ENCODE measurements around the gene FAM13A. TPM values are rescaled to one million over a fixed set of nuclear protein-coding genes. Genes with fewer than 3 reads are reported as not detected.

The FAM13A gene
- total RNA-seq, 1 experiment from 2014 or later, result 26.7 TPM

- no peak for DNase-seq
- Histone ChIP-seq H3K79me2 (ENCODE audit: low read depth) (no peaks in the 10 kb centered on the region), H3K36me3 (ENCODE audit: low read depth) (no peaks in the 10 kb centered on the region), H3K4me2 (no peak overlapping the region), H3K4me3 (no peak overlapping the region), H4K20me1 (ENCODE audit: insufficient read depth) (no peaks in the 10 kb centered on the region), H2AFZ (no peak overlapping the region), H3F3A (ENCODE audit: insufficient read depth, low read depth) (peaks cover 17% of the 10 kb centered on the region), H3K9me2 (ENCODE audit: insufficient read depth) (no peaks in the 10 kb centered on the region), H3K4me1 (replicated peaks; ENCODE audit: insufficient read depth) (peaks cover 30% of the 10 kb centered on the region), H3K27ac (no peak overlapping the region), H3K27me3 (ENCODE audit: insufficient read depth, low read depth) (no peaks in the 10 kb centered on the region), H3K9me3 (ENCODE audit: insufficient read depth, low read depth) (no peaks in the 10 kb centered on the region)
- intact Hi-C loops (cut with micrococcal nuclease; ENCODE audit: unreplicated experiment), result no loop called here
- POLR2A ChIA-PET (ENCODE audit: unreplicated experiment), result interaction anchor here (0.7 kb wide), 1 partner anchor 552 kb away, joined by 4 read pairs; no protein-coding TSS in a partner anchor
- TF ChIP-seq, protein P1, sequence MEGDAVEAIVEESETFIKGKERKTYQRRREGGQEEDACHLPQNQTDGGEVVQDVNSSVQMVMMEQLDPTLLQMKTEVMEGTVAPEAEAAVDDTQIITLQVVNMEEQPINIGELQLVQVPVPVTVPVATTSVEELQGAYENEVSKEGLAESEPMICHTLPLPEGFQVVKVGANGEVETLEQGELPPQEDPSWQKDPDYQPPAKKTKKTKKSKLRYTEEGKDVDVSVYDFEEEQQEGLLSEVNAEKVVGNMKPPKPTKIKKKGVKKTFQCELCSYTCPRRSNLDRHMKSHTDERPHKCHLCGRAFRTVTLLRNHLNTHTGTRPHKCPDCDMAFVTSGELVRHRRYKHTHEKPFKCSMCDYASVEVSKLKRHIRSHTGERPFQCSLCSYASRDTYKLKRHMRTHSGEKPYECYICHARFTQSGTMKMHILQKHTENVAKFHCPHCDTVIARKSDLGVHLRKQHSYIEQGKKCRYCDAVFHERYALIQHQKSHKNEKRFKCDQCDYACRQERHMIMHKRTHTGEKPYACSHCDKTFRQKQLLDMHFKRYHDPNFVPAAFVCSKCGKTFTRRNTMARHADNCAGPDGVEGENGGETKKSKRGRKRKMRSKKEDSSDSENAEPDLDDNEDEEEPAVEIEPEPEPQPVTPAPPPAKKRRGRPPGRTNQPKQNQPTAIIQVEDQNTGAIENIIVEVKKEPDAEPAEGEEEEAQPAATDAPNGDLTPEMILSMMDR (conservative IDR thresholded peaks at IDR 0.05), result no peak
- TF ChIP-seq EZH2 (IDR thresholded peaks at IDR 0.05; ENCODE audit: low read depth), result no peak
- CTCF ChIA-PET, result no interaction called here
- no TSS peak for BruUV-seq (replicated peaks)
These were observed 260.4 kb downstream of the FAM13A start for GRCh38 chr4:88796545-88796944.

- Histone ChIP-seq H3K9me2 (ENCODE audit: insufficient read depth) (no peaks in the 10 kb centered on the region), H4K20me1 (ENCODE audit: insufficient read depth) (no peaks in the 10 kb centered on the region), H3K27ac (no peak overlapping the region), H3K79me2 (ENCODE audit: low read depth) (no peaks in the 10 kb centered on the region), H3K4me1 (replicated peaks; ENCODE audit: insufficient read depth) (peaks cover 30% of the 10 kb centered on the region), H3K27me3 (ENCODE audit: insufficient read depth, low read depth) (no peaks in the 10 kb centered on the region), H3K9me3 (ENCODE audit: insufficient read depth, low read depth) (no peaks in the 10 kb centered on the region), H3K36me3 (ENCODE audit: low read depth) (no peaks in the 10 kb centered on the region), H3F3A (ENCODE audit: insufficient read depth, low read depth) (peaks cover 18% of the 10 kb centered on the region), H3K4me2 (no peak overlapping the region), H2AFZ (no peak overlapping the region), H3K4me3 (no peak overlapping the region)
- ChIA-PET POLR2A (ENCODE audit: unreplicated experiment) (no interaction called here), CTCF (no interaction called here)
- no peak for DNase-seq
- intact Hi-C loops (cut with micrococcal nuclease; ENCODE audit: unreplicated experiment), result no loop called here
- no peak for TF ChIP-seq EZH2 (IDR thresholded peaks at IDR 0.05; ENCODE audit: low read depth)
- TF ChIP-seq, protein P1 (conservative IDR thresholded peaks at IDR 0.05), result no peak
- no TSS peak for BruUV-seq (replicated peaks)
These were observed 262.0 kb downstream of the FAM13A start for GRCh38 chr4:88794952-88795351.

GRCh38 chr4:88794087-88794690, 262.8 kb downstream of the FAM13A start:
- TF ChIP-seq, protein P1 (conservative IDR thresholded peaks at IDR 0.05), result no peak
- no peak for TF ChIP-seq EZH2 (IDR thresholded peaks at IDR 0.05; ENCODE audit: low read depth)
- Histone ChIP-seq H3K9me2 (ENCODE audit: insufficient read depth) (no peaks in the 10 kb centered on the region), H3K4me1 (replicated peaks; ENCODE audit: insufficient read depth) (peaks cover 30% of the 10 kb centered on the region), H3K36me3 (ENCODE audit: low read depth) (no peaks in the 10 kb centered on the region), H3K9me3 (ENCODE audit: insufficient read depth, low read depth) (no peaks in the 10 kb centered on the region), H3K4me3 (no peak overlapping the region), H3K27ac (no peak overlapping the region), H3K79me2 (ENCODE audit: low read depth) (no peaks in the 10 kb centered on the region), H3K27me3 (ENCODE audit: insufficient read depth, low read depth) (no peaks in the 10 kb centered on the region), H3F3A (ENCODE audit: insufficient read depth, low read depth) (peaks cover 18% of the 10 kb centered on the region), H3K4me2 (no peak overlapping the region), H2AFZ (no peak overlapping the region), H4K20me1 (ENCODE audit: insufficient read depth) (no peaks in the 10 kb centered on the region)
- intact Hi-C loops (cut with micrococcal nuclease; ENCODE audit: unreplicated experiment), result no loop called here
- no TSS peak for BruUV-seq (replicated peaks)
- DNase-seq, result no peak
- ChIA-PET POLR2A (ENCODE audit: unreplicated experiment) (no interaction called here), CTCF (no interaction called here)

Measured in PC-9 (cell line).